HG03575 (cell line): ENCODE data around the gene DLG1.

Experiments
- ATAC-seq: cut with Tn5 transposase; IDR thresholded peaks from one replicate; pipeline ENCODE4 v1.9.1; 2021; ENCODE audit not compliant: unreplicated experiment, insufficient number of reproducible peaks, low FRiP score; ENCODE audit errors: extremely low read depth

The DLG1 gene

DNA sequence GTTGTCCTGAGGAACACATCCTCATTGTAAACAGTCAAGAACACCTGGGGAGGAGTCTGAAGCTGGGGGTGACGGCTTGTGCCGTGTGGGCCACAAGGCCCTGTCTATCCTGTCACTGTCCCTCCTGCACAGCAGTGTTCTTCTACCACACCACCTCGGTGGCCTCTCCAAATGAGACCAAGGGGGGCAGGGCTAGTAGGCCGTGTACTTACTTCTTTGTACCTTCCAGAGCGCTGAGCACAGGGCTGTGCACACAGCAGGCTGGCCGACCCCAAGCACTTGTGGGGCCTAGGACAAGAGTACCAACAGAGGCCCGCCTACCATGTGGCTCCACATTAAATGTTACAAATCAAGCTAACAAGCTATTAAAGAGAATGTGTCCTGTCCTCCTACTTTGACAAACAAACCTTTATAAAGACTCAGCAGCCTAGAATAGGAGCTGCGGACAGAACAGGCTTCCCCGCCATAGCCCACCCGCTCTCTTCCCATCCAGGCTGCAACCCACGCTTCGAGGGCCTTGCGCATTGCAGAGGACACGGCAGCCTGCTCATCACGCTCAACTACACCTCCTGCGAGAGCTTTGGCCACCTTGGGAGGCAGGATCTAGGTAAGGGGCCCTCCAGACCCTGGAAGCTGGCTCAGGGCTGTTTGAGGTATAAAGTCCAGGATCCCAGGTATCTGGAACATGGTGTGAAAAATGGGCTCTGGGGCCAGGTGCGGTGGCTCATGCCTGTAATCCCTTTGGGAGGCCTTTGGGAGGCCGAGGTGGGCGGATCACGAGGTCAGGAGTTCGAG is 299.2 kb downstream of the DLG1 start:
- ATAC-seq: no peak

- no peak for ATAC-seq
Observed at GRCh38 chr3:196997311-196997710, 301.1 kb downstream of the DLG1 start.

DNA sequence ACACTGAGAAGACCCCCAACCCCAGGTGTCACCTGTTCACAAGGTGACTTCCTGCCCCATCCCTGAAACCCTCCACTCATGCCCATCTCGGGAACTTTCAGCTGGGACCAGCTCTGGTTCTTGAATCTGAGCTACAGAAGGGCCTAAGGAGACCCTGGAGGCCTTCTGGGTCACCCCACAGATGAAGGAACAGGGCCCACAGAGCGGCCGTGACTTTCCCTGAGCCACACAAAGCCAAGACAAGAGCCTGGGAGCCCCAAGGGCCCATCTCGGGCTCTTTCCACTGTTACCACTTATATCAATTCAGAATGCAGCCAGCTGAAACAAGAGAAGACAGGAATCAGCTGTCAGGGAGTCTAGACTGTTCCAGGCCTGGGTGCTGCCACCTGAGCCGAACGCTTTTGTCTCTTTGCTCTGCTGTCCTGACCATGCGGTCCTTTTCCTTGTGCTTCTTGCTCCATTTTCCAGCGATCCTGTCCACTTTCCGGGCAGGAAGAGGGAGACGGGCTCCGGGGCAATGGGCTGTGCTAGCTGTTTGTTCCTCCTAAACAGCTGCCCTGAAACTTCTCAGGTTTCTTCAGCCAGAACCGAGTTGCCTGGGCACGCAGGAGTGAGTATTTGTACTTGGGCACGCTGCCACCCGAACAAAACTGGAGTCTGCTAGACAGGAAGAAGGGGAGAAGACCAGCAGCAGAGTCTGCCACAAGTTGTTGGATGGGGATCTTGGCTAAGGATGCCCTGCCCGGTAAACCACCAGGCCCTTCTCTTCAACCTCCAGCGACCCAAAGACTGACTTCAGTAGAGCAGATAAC is 301.8 kb downstream of the DLG1 start:
- no peak for ATAC-seq

- ATAC-seq: no peak
Observed at GRCh38 chr3:196995646-196996355, 302.6 kb downstream of the DLG1 start.

- no peak for ATAC-seq
Observed at GRCh38 chr3:196995027-196995426, 303.4 kb downstream of the DLG1 start.

- ATAC-seq: no peak
Observed at GRCh38 chr3:196994056-196994455, 304.4 kb downstream of the DLG1 start.
